ENCODE results near the gene ZNF678.

GRCh38 chr1:227546059-227546458 is 17.3 kb upstream of the ZNF678 start:
- TF ChIP-seq TAF1 (IDR thresholded peaks at IDR 0.05; ENCODE audit: borderline replicate concordance, insufficient read depth, low read length), result no peak
- TF ChIP-seq POLR2AphosphoS5 (IDR thresholded peaks at IDR 0.05; ENCODE audit: low read depth, low read length), result no peak

Data from PFSK-1 (cell line).